Measurements from ENCODE around the gene RALGAPA2.

RALGAPA2 gene

GRCh38 chr20:20561172-20561571, 151.3 kb downstream of the RALGAPA2 start:
- Histone ChIP-seq H3K9ac (ENCODE audit: low read depth, low read length) (no peak overlapping the region), H3K4me3 (ENCODE audit: low read depth, low read length) (no peak overlapping the region), H3K27me3 (ENCODE audit: control insufficient read depth, insufficient read depth, low read length) (no peaks in the 10 kb centered on the region), H3K9me3 (ENCODE audit: control insufficient read depth, insufficient read depth, low read length) (no peaks in the 10 kb centered on the region), H3K36me3 (ENCODE audit: control insufficient read depth, insufficient read depth, low read length) (no peaks in the 10 kb centered on the region), H3K4me1 (ENCODE audit: control insufficient read depth, insufficient read depth, low read length) (no peaks in the 10 kb centered on the region)

- Histone ChIP-seq H3K27me3 (ENCODE audit: control insufficient read depth, insufficient read depth, low read length) (no peaks in the 10 kb centered on the region), H3K36me3 (ENCODE audit: control insufficient read depth, insufficient read depth, low read length) (no peaks in the 10 kb centered on the region), H3K9me3 (ENCODE audit: control insufficient read depth, insufficient read depth, low read length) (no peaks in the 10 kb centered on the region), H3K4me1 (ENCODE audit: control insufficient read depth, insufficient read depth, low read length) (no peaks in the 10 kb centered on the region), H3K4me3 (ENCODE audit: low read depth, low read length) (no peak overlapping the region), H3K9ac (ENCODE audit: low read depth, low read length) (no peak overlapping the region)
These were observed 155.0 kb downstream of the RALGAPA2 start for GRCh38 chr20:20557406-20557805.

- H3K27me3 ChIP-seq (ENCODE audit: control insufficient read depth, insufficient read depth, low read length): no peaks in the 10 kb centered on the region
- H3K4me3 ChIP-seq (ENCODE audit: low read depth, low read length): no peak overlapping the region
- H3K4me1 ChIP-seq (ENCODE audit: control insufficient read depth, insufficient read depth, low read length): no peaks in the 10 kb centered on the region
These were observed 156.6 kb downstream of the RALGAPA2 start for GRCh38 chr20:20555838-20556237.

GRCh38 chr20:20554951-20555350, 157.5 kb downstream of the RALGAPA2 start:
- no peaks in the 10 kb centered on the region for H3K4me1 ChIP-seq (ENCODE audit: control insufficient read depth, insufficient read depth, low read length)
- H3K9me3 ChIP-seq (ENCODE audit: control insufficient read depth, insufficient read depth, low read length): no peaks in the 10 kb centered on the region

More at GRCh38 chr20:20555838-20556237, 156.6 kb downstream of the RALGAPA2 start:
- Histone ChIP-seq H3K9ac (ENCODE audit: low read depth, low read length) (no peak overlapping the region), H3K9me3 (ENCODE audit: control insufficient read depth, insufficient read depth, low read length) (no peaks in the 10 kb centered on the region), H3K36me3 (ENCODE audit: control insufficient read depth, insufficient read depth, low read length) (no peaks in the 10 kb centered on the region)

GRCh38 chr20:20553541-20553940, 158.9 kb downstream of the RALGAPA2 start:
- H3K9me3 ChIP-seq (ENCODE audit: control insufficient read depth, insufficient read depth, low read length): no peaks in the 10 kb centered on the region
- H3K27me3 ChIP-seq (ENCODE audit: control insufficient read depth, insufficient read depth, low read length): no peaks in the 10 kb centered on the region
- no peak overlapping the region for H3K4me3 ChIP-seq (ENCODE audit: low read depth, low read length)
- no peak overlapping the region for H3K9ac ChIP-seq (ENCODE audit: low read depth, low read length)
- H3K36me3 ChIP-seq (ENCODE audit: control insufficient read depth, insufficient read depth, low read length): no peaks in the 10 kb centered on the region
- no peaks in the 10 kb centered on the region for H3K4me1 ChIP-seq (ENCODE audit: control insufficient read depth, insufficient read depth, low read length)

More at GRCh38 chr20:20554951-20555350, 157.5 kb downstream of the RALGAPA2 start:
- Histone ChIP-seq H3K9ac (ENCODE audit: low read depth, low read length) (no peak overlapping the region), H3K36me3 (ENCODE audit: control insufficient read depth, insufficient read depth, low read length) (no peaks in the 10 kb centered on the region), H3K27me3 (ENCODE audit: control insufficient read depth, insufficient read depth, low read length) (no peaks in the 10 kb centered on the region), H3K4me3 (ENCODE audit: low read depth, low read length) (no peak overlapping the region)

- no peak overlapping the region for H3K9ac ChIP-seq (ENCODE audit: low read depth, low read length)
- H3K27me3 ChIP-seq (ENCODE audit: control insufficient read depth, insufficient read depth, low read length): no peaks in the 10 kb centered on the region
- H3K36me3 ChIP-seq (ENCODE audit: control insufficient read depth, insufficient read depth, low read length): no peaks in the 10 kb centered on the region
- no peak overlapping the region for H3K4me3 ChIP-seq (ENCODE audit: low read depth, low read length)
- H3K4me1 ChIP-seq (ENCODE audit: control insufficient read depth, insufficient read depth, low read length): no peaks in the 10 kb centered on the region
- H3K9me3 ChIP-seq (ENCODE audit: control insufficient read depth, insufficient read depth, low read length): no peaks in the 10 kb centered on the region
These were observed 160.4 kb downstream of the RALGAPA2 start for GRCh38 chr20:20552076-20552475.

- H3K4me1 ChIP-seq (ENCODE audit: control insufficient read depth, insufficient read depth, low read length): no peaks in the 10 kb centered on the region
- H3K4me3 ChIP-seq (ENCODE audit: low read depth, low read length): no peak overlapping the region
- no peaks in the 10 kb centered on the region for H3K9me3 ChIP-seq (ENCODE audit: control insufficient read depth, insufficient read depth, low read length)
- H3K9ac ChIP-seq (ENCODE audit: low read depth, low read length): no peak overlapping the region
- H3K27me3 ChIP-seq (ENCODE audit: control insufficient read depth, insufficient read depth, low read length): no peaks in the 10 kb centered on the region
- no peaks in the 10 kb centered on the region for H3K36me3 ChIP-seq (ENCODE audit: control insufficient read depth, insufficient read depth, low read length)
These were observed 161.0 kb downstream of the RALGAPA2 start for GRCh38 chr20:20551409-20551808.

GRCh38 chr20:20549704-20550103, 162.7 kb downstream of the RALGAPA2 start:
- no peaks in the 10 kb centered on the region for H3K27me3 ChIP-seq (ENCODE audit: control insufficient read depth, insufficient read depth, low read length)
- no peaks in the 10 kb centered on the region for H3K36me3 ChIP-seq (ENCODE audit: control insufficient read depth, insufficient read depth, low read length)
- H3K9ac ChIP-seq (ENCODE audit: low read depth, low read length): no peak overlapping the region
- H3K4me3 ChIP-seq (ENCODE audit: low read depth, low read length): no peak overlapping the region
- no peaks in the 10 kb centered on the region for H3K4me1 ChIP-seq (ENCODE audit: control insufficient read depth, insufficient read depth, low read length)
- H3K9me3 ChIP-seq (ENCODE audit: control insufficient read depth, insufficient read depth, low read length): no peaks in the 10 kb centered on the region

GRCh38 chr20:20549267-20549612, 163.2 kb downstream of the RALGAPA2 start:
- H3K4me1 ChIP-seq (ENCODE audit: control insufficient read depth, insufficient read depth, low read length): no peaks in the 10 kb centered on the region
- H3K9me3 ChIP-seq (ENCODE audit: control insufficient read depth, insufficient read depth, low read length): no peaks in the 10 kb centered on the region
- no peak overlapping the region for H3K9ac ChIP-seq (ENCODE audit: low read depth, low read length)
- no peak overlapping the region for H3K4me3 ChIP-seq (ENCODE audit: low read depth, low read length)
- no peaks in the 10 kb centered on the region for H3K27me3 ChIP-seq (ENCODE audit: control insufficient read depth, insufficient read depth, low read length)
- H3K36me3 ChIP-seq (ENCODE audit: control insufficient read depth, insufficient read depth, low read length): no peaks in the 10 kb centered on the region

- Histone ChIP-seq H3K36me3 (ENCODE audit: control insufficient read depth, insufficient read depth, low read length) (no peaks in the 10 kb centered on the region), H3K9ac (ENCODE audit: low read depth, low read length) (no peak overlapping the region), H3K9me3 (ENCODE audit: control insufficient read depth, insufficient read depth, low read length) (no peaks in the 10 kb centered on the region), H3K4me3 (ENCODE audit: low read depth, low read length) (no peak overlapping the region), H3K27me3 (ENCODE audit: control insufficient read depth, insufficient read depth, low read length) (no peaks in the 10 kb centered on the region), H3K4me1 (ENCODE audit: control insufficient read depth, insufficient read depth, low read length) (no peaks in the 10 kb centered on the region)
These were observed 163.7 kb downstream of the RALGAPA2 start for GRCh38 chr20:20548527-20549266.

- Histone ChIP-seq H3K27me3 (ENCODE audit: control insufficient read depth, insufficient read depth, low read length) (no peaks in the 10 kb centered on the region), H3K4me3 (ENCODE audit: low read depth, low read length) (no peak overlapping the region), H3K9me3 (ENCODE audit: control insufficient read depth, insufficient read depth, low read length) (no peaks in the 10 kb centered on the region), H3K9ac (ENCODE audit: low read depth, low read length) (no peak overlapping the region), H3K4me1 (ENCODE audit: control insufficient read depth, insufficient read depth, low read length) (no peaks in the 10 kb centered on the region), H3K36me3 (ENCODE audit: control insufficient read depth, insufficient read depth, low read length) (no peaks in the 10 kb centered on the region)
These were observed 164.6 kb downstream of the RALGAPA2 start for GRCh38 chr20:20547876-20548266.

GRCh38 chr20:20547221-20547875, 165.1 kb downstream of the RALGAPA2 start:
- Histone ChIP-seq H3K27me3 (ENCODE audit: control insufficient read depth, insufficient read depth, low read length) (no peaks in the 10 kb centered on the region), H3K36me3 (ENCODE audit: control insufficient read depth, insufficient read depth, low read length) (no peaks in the 10 kb centered on the region), H3K4me1 (ENCODE audit: control insufficient read depth, insufficient read depth, low read length) (no peaks in the 10 kb centered on the region), H3K9me3 (ENCODE audit: control insufficient read depth, insufficient read depth, low read length) (no peaks in the 10 kb centered on the region), H3K4me3 (ENCODE audit: low read depth, low read length) (no peak overlapping the region), H3K9ac (ENCODE audit: low read depth, low read length) (no peak overlapping the region)
